ENCODE data around the gene LIPI. TPM values are rescaled to one million over a fixed set of nuclear protein-coding genes. Genes with fewer than 3 reads are reported as not detected.

The LIPI gene
- total and polyA plus RNA-seq, 7 donors: not detected

GRCh38 chr21:14072761-14073535 lies 137.8 kb downstream of the LIPI start:
- Histone ChIP-seq H3K27me3 (no peaks in the 10 kb centered on the region), H3K27ac (no peak overlapping the region), H3K4me3 (no peak overlapping the region), H3K36me3 (peaks cover 0 to 7% (median 3%) of the 10 kb centered on the region in 4 donors), H3K9me3 (no peaks in the 10 kb centered on the region), H3K4me1 (no peaks in the 10 kb centered on the region)
- DNase-seq: no peak
- intact Hi-C loops (cut with DNase I): no loop called here
- WGBS, 2 donors: 91 to 97% methylated on average over 46 of the region's 46 CpGs
- TF ChIP-seq EP300 (IDR thresholded peaks at IDR 0.05): no peak
- TF ChIP-seq CTCF (IDR thresholded peaks at IDR 0.05): no peak
- no peak for TF ChIP-seq POLR2AphosphoS5 (IDR thresholded peaks at IDR 0.05)
- TF ChIP-seq POLR2A (IDR thresholded peaks at IDR 0.05): no peak

GRCh38 chr21:14071902-14072734 lies 138.6 kb downstream of the LIPI start:
- H3K9me3 ChIP-seq: no peaks in the 10 kb centered on the region
- 94 to 97% methylated on average over 44 of the region's 44 CpGs for WGBS, 2 donors
- H3K27me3 ChIP-seq: no peaks in the 10 kb centered on the region
- H3K4me3 ChIP-seq: no peak overlapping the region
- intact Hi-C loops (cut with DNase I): no loop called here
- H3K4me1 ChIP-seq: no peaks in the 10 kb centered on the region
- TF ChIP-seq EP300 (IDR thresholded peaks at IDR 0.05) (no peak), POLR2A (IDR thresholded peaks at IDR 0.05) (no peak), CTCF (IDR thresholded peaks at IDR 0.05) (no peak), POLR2AphosphoS5 (IDR thresholded peaks at IDR 0.05) (no peak)
- H3K27ac ChIP-seq: no peak overlapping the region
- peaks cover 0 to 7% (median 3%) of the 10 kb centered on the region in 4 donors for H3K36me3 ChIP-seq
- DNase-seq: no peak

GRCh38 chr21:14070968-14071367 lies 139.8 kb downstream of the LIPI start:
- H3K4me1 ChIP-seq: no peaks in the 10 kb centered on the region
- H3K27ac ChIP-seq: no peak overlapping the region
- no peaks in the 10 kb centered on the region for H3K9me3 ChIP-seq
- 97 to 98% methylated on average over 16 of the region's 16 CpGs for WGBS, 2 donors
- intact Hi-C loops (cut with DNase I): no loop called here
- no peak overlapping the region for H3K4me3 ChIP-seq
- no peak for DNase-seq
- no peak for TF ChIP-seq CTCF (IDR thresholded peaks at IDR 0.05)
- no peak for TF ChIP-seq POLR2AphosphoS5 (IDR thresholded peaks at IDR 0.05)
- no peak for TF ChIP-seq POLR2A (IDR thresholded peaks at IDR 0.05)
- no peak for TF ChIP-seq EP300 (IDR thresholded peaks at IDR 0.05)
- peaks cover 0 to 7% (median 3%) of the 10 kb centered on the region in 4 donors for H3K36me3 ChIP-seq
- no peaks in the 10 kb centered on the region for H3K27me3 ChIP-seq

GRCh38 chr21:14070049-14070893 lies 140.5 kb downstream of the LIPI start:
- Histone ChIP-seq H3K36me3 (peaks cover 0 to 7% (median 3%) of the 10 kb centered on the region in 4 donors), H3K27me3 (no peaks in the 10 kb centered on the region), H3K27ac (no peak overlapping the region), H3K4me3 (no peak overlapping the region), H3K9me3 (no peaks in the 10 kb centered on the region), H3K4me1 (no peaks in the 10 kb centered on the region)
- intact Hi-C loops (cut with DNase I): no loop called here
- DNase-seq: no peak
- WGBS, 2 donors: 93 to 98% methylated on average over 46 of the region's 46 CpGs
- TF ChIP-seq EP300 (IDR thresholded peaks at IDR 0.05) (no peak), CTCF (IDR thresholded peaks at IDR 0.05) (no peak), POLR2A (IDR thresholded peaks at IDR 0.05) (no peak), POLR2AphosphoS5 (IDR thresholded peaks at IDR 0.05) (no peak)
